Glutamatergic neuron (in vitro differentiated cells): Measurements from ENCODE around the gene ATP13A3. TPM values are rescaled to one million over a fixed set of nuclear protein-coding genes. Genes with fewer than 3 reads are reported as not detected.

Experiments used
- DNase-seq: peaks from one replicate; pipeline ENCODE4 v3.0.0; 2022
- H3K27ac Mint-ChIP-seq: one replicate; pipeline ENCODE4 v1.8.0; 2020; ENCODE audit warnings: mild to moderate bottlenecking, mixed read lengths, inconsistent platforms; ENCODE audit not compliant: unreplicated experiment
- H3K27me3 Mint-ChIP-seq: one replicate; pipeline ENCODE4 v1.8.0; 2020; ENCODE audit warnings: mild to moderate bottlenecking, moderate library complexity, mixed read lengths, inconsistent platforms; ENCODE audit not compliant: unreplicated experiment
- H3K36me3 Mint-ChIP-seq: one replicate; pipeline ENCODE4 v1.8.0; 2020; ENCODE audit warnings: mild to moderate bottlenecking, mixed read lengths, inconsistent platforms; ENCODE audit not compliant: unreplicated experiment
- H3K4me1 Mint-ChIP-seq: one replicate; pipeline ENCODE4 v1.8.0; 2020; ENCODE audit warnings: mild to moderate bottlenecking, low read depth, mixed read lengths, inconsistent platforms; ENCODE audit not compliant: unreplicated experiment
- H3K4me3 Mint-ChIP-seq: one replicate; pipeline ENCODE4 v1.8.0; 2020; ENCODE audit warnings: mild to moderate bottlenecking, mixed read lengths, inconsistent platforms; ENCODE audit not compliant: unreplicated experiment
- H3K9me3 Mint-ChIP-seq: one replicate; pipeline ENCODE4 v1.8.0; 2020; ENCODE audit warnings: mild to moderate bottlenecking, moderate library complexity, mixed read lengths, inconsistent platforms; ENCODE audit not compliant: unreplicated experiment
- total RNA-seq: library from RNA; stranded (reverse); fragmentation: NEBNext Ultra II Directional; extraction: Animal tissue kit (Norgen Biotek cat#: 25700); gene quantifications from one replicate; pipeline ENCODE4 v1.2.1, GENCODE V29; 2021; ENCODE audit not compliant: unreplicated experiment
- TF ChIP-seq, protein P1 (sequence below): fragments of 200-600 bp; sonication (generic); IDR thresholded peaks from one replicate; pipeline ENCODE4 v1.5.0; 2021; ENCODE audit not compliant: partially characterized antibody, unreplicated experiment

ATP13A3 gene
- total RNA-seq, 1 donor from 2014 or later, result 41.6 TPM

DNA sequence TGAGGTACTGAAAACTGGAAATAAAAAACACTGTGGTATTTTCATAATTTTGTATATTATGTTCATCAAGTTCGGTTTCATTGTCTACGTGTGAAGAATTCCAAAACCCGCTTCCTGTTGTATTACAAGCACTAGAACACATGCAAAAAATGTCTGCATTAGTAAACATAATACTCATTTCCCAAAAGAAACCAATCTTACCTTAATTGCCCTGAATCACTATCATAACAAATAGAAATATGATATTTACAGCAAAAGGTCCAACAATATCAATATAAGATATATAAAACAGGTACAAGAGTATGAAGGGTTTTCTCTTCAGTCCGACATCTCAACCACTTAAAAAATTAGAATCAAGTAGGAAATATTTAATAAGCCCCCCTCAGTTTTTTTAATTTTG, 61.4 kb downstream of the ATP13A3 start:
- no peak overlapping the region for H3K27ac Mint-ChIP-seq

GRCh38 chr3:194424953-194425352, 61.8 kb downstream of the ATP13A3 start:
- no peaks in the 10 kb centered on the region for H3K4me1 Mint-ChIP-seq
- H3K4me3 Mint-ChIP-seq, result no peak overlapping the region
- no peaks in the 10 kb centered on the region for H3K9me3 Mint-ChIP-seq
- no peaks in the 10 kb centered on the region for H3K27me3 Mint-ChIP-seq
- H3K27ac Mint-ChIP-seq, result no peak overlapping the region
- no peak for DNase-seq
- no peaks in the 10 kb centered on the region for H3K36me3 Mint-ChIP-seq
- TF ChIP-seq, protein P1, sequence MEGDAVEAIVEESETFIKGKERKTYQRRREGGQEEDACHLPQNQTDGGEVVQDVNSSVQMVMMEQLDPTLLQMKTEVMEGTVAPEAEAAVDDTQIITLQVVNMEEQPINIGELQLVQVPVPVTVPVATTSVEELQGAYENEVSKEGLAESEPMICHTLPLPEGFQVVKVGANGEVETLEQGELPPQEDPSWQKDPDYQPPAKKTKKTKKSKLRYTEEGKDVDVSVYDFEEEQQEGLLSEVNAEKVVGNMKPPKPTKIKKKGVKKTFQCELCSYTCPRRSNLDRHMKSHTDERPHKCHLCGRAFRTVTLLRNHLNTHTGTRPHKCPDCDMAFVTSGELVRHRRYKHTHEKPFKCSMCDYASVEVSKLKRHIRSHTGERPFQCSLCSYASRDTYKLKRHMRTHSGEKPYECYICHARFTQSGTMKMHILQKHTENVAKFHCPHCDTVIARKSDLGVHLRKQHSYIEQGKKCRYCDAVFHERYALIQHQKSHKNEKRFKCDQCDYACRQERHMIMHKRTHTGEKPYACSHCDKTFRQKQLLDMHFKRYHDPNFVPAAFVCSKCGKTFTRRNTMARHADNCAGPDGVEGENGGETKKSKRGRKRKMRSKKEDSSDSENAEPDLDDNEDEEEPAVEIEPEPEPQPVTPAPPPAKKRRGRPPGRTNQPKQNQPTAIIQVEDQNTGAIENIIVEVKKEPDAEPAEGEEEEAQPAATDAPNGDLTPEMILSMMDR, result no peak

More for the DNA sequence above, 61.4 kb downstream of the ATP13A3 start:
- no peak for DNase-seq
- Mint-ChIP-seq H3K4me1 (no peaks in the 10 kb centered on the region), H3K27me3 (no peaks in the 10 kb centered on the region), H3K36me3 (no peaks in the 10 kb centered on the region), H3K4me3 (no peak overlapping the region), H3K9me3 (no peaks in the 10 kb centered on the region)
- TF ChIP-seq, protein P1, result no peak

GRCh38 chr3:194424373-194424772, 62.4 kb downstream of the ATP13A3 start:
- TF ChIP-seq, protein P1, result no peak
- no peak for DNase-seq
- H3K9me3 Mint-ChIP-seq, result no peaks in the 10 kb centered on the region
- H3K36me3 Mint-ChIP-seq, result no peaks in the 10 kb centered on the region
- no peak overlapping the region for H3K4me3 Mint-ChIP-seq
- no peak overlapping the region for H3K27ac Mint-ChIP-seq
- no peaks in the 10 kb centered on the region for H3K4me1 Mint-ChIP-seq
- no peaks in the 10 kb centered on the region for H3K27me3 Mint-ChIP-seq

DNA sequence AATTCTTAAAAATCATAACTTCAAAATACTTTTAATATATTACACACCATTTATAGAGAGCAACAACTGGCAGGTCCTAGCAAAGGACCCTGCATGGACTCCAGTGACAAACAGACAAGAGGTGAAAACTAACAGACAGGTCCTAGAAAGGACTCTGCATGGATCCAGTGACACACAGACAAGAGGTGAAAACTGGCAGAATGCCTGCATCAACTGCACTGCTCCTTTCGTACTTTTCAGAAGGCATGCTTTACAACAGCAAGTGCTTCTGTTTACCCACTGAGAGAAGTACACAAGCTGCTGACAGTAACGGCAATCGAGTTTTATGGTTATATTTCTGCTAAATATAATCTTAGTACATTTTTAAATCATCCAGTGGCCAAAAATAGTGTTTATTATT, 63.5 kb downstream of the ATP13A3 start:
- no peaks in the 10 kb centered on the region for H3K27me3 Mint-ChIP-seq
- DNase-seq, result no peak
- H3K36me3 Mint-ChIP-seq, result no peaks in the 10 kb centered on the region
- no peaks in the 10 kb centered on the region for H3K4me1 Mint-ChIP-seq
- H3K4me3 Mint-ChIP-seq, result no peak overlapping the region
- no peaks in the 10 kb centered on the region for H3K9me3 Mint-ChIP-seq
- H3K27ac Mint-ChIP-seq, result no peak overlapping the region
- TF ChIP-seq, protein P1, result no peak

DNA sequence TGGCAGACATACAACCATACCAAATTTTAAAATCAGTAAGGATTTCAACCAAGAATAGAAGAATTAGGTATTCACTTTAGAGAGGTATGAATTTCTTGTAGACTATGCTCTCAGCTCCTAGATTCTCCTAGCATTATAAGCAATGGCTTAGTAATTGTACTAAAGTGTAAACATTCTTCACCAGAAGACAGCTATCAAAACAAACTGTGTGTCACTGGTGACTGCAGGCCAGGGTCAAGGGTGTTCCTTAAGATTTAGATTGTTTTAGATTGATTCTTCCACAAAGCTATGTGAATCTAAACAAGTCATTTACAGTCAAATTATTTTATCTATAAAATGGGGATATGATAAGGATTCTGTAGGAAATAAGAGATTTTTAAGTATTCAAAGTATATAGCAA, 64.6 kb downstream of the ATP13A3 start:
- TF ChIP-seq, protein P1, result no peak
- no peak for DNase-seq
- Mint-ChIP-seq H3K4me3 (no peak overlapping the region), H3K27me3 (no peaks in the 10 kb centered on the region), H3K4me1 (no peaks in the 10 kb centered on the region), H3K9me3 (no peaks in the 10 kb centered on the region), H3K27ac (no peak overlapping the region), H3K36me3 (no peaks in the 10 kb centered on the region)
